SU-DHL-6 (cell line): ENCODE measurements around the gene SORL1.

Experiments used
- H2AFZ ChIP-seq: fragments of 200-600 bp; sonication (generic); 2 replicates; pipeline ENCODE4 v1.6.1; 2014; ENCODE audit warnings: low read depth, mild to moderate bottlenecking, moderate library complexity, mixed read lengths, antibody characterized with exemption, low read length; ENCODE audit not compliant: severe bottlenecking
- H3F3A ChIP-seq: fragments of 200-600 bp; shearing (Covaris generic); 2 replicates; pipeline ENCODE4 v1.6.0; 2016; ENCODE audit warnings: antibody characterized with exemption, mild to moderate bottlenecking; ENCODE audit not compliant: insufficient read depth
- H3K27ac ChIP-seq: fragments of 200-600 bp; sonication (generic); 2 replicates; pipeline ENCODE4 v1.5.1; 2016; ENCODE audit warnings: low read depth, mild to moderate bottlenecking, low read length, moderate library complexity, mixed read lengths
- H3K27me3 ChIP-seq: fragments of 200-600 bp; sonication (generic), shearing (Covaris generic); 2 replicates; pipeline ENCODE4 v1.6.0; 2014; ENCODE audit warnings: mild to moderate bottlenecking, low read length
- H3K36me3 ChIP-seq: fragments of 200-600 bp; sonication (generic); 2 replicates; pipeline ENCODE4 v1.6.1; 2014; ENCODE audit warnings: mild to moderate bottlenecking, low read length, mixed read lengths
- H3K4me2 ChIP-seq: fragments of 300-600, 200-600 bp; shearing (Covaris generic), sonication (generic); 2 replicates; pipeline ENCODE4 v1.6.0; 2014; ENCODE audit warnings: low read length, low read depth, mild to moderate bottlenecking; ENCODE audit not compliant: poor library complexity, severe bottlenecking
- H3K4me3 ChIP-seq: fragments of 200-600 bp; sonication (generic); 2 replicates; pipeline ENCODE4 v1.5.1; 2014; ENCODE audit warnings: antibody characterized with exemption, low read length, mild to moderate bottlenecking, mixed read lengths; ENCODE audit not compliant: insufficient read depth, poor library complexity, severe bottlenecking
- H3K79me2 ChIP-seq: fragments of 200-600 bp; sonication (generic); 2 replicates; pipeline ENCODE4 v1.6.1; 2014; ENCODE audit warnings: mild to moderate bottlenecking, low read length, moderate library complexity; ENCODE audit not compliant: insufficient read depth
- H3K9ac ChIP-seq: fragments of 200-600 bp; sonication (generic); 2 replicates; pipeline ENCODE4 v1.7.0; 2014; ENCODE audit warnings: mild to moderate bottlenecking, low read length
- H3K9me2 ChIP-seq: fragments of 200-600 bp; sonication (generic); replicated peaks from 2 replicates; pipeline ENCODE4 v1.6.1; 2014; ENCODE audit warnings: low read length; ENCODE audit not compliant: insufficient read depth
- H3K9me3 ChIP-seq: fragments of 200-600 bp; sonication (generic); 2 replicates; pipeline ENCODE4 v1.6.1; 2014; ENCODE audit warnings: low read length, mixed read lengths; ENCODE audit not compliant: insufficient read depth
- H4K20me1 ChIP-seq: fragments of 200-600 bp; sonication (generic); 2 replicates; pipeline ENCODE4 v1.6.1; 2014; ENCODE audit warnings: low read depth, mild to moderate bottlenecking, antibody characterized with exemption, low read length, moderate library complexity, mixed read lengths
- EZH2phosphoT487 ChIP-seq: fragments of 200-600 bp; sonication (generic), shearing (Covaris generic); conservative IDR thresholded peaks from 2 replicates; pipeline ENCODE4 v1.6.1; 2018; ENCODE audit warnings: mild to moderate bottlenecking, antibody characterized with exemption, low read length, moderate library complexity, mixed read lengths
- TF ChIP-seq, protein P1 (sequence below): fragments of 200-600 bp; sonication (generic); IDR thresholded peaks from one replicate; pipeline ENCODE4 v1.5.1; 2017; ENCODE audit warnings: antibody characterized with exemption, mild to moderate bottlenecking, low read length, moderate library complexity; ENCODE audit not compliant: insufficient read depth, poor library complexity, severe bottlenecking

SORL1 gene

DNA sequence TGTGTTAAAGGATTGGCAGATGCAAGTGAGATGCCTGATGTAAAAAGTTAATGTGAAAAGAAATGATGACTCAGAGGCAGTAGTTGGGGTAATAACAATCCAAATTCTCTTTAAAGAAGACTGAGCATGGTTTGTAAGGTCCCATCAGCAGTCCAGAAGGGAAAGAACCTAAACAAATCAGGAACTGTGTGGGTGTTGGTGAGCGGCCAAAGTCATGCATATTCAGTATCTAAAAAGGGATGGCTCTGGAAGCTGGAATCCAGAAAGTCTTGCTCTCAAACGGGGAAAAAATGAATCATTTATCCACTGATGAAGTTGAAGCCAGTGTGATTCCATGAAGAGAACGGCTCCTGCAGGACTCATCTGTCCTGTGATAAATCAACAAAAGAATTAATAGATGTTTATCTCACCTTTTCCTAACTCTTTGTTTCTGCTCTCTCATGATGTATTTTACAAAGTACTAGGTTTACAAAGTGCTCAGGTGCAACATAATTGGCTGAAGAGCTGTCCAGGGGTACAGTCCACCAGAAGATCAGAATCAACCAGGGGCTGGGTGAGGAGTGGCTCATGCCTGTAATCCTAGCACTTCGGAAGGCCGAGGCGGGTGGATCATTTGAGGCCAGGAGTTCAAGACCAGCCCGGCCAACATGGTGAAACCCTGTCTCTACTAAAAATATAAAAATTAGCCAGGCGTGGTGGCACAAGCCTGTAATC is 21.1 kb downstream of the SORL1 start:
- Histone ChIP-seq H3K4me2 (no peak overlapping the region), H3K4me3 (no peak overlapping the region), H3K36me3 (peaks cover 56% of the 10 kb centered on the region), H3K9ac (no peak overlapping the region), H3K9me3 (no peaks in the 10 kb centered on the region), H2AFZ (no peak overlapping the region), H4K20me1 (peaks cover 36% of the 10 kb centered on the region), H3K79me2 (peaks cover 98% of the 10 kb centered on the region), H3K27ac (no peak overlapping the region), H3K9me2 (no peaks in the 10 kb centered on the region), H3F3A (peaks cover 15% of the 10 kb centered on the region; the same call in 1 of the 2 replicates), H3K27me3 (no peaks in the 10 kb centered on the region)
- TF ChIP-seq, protein P1, sequence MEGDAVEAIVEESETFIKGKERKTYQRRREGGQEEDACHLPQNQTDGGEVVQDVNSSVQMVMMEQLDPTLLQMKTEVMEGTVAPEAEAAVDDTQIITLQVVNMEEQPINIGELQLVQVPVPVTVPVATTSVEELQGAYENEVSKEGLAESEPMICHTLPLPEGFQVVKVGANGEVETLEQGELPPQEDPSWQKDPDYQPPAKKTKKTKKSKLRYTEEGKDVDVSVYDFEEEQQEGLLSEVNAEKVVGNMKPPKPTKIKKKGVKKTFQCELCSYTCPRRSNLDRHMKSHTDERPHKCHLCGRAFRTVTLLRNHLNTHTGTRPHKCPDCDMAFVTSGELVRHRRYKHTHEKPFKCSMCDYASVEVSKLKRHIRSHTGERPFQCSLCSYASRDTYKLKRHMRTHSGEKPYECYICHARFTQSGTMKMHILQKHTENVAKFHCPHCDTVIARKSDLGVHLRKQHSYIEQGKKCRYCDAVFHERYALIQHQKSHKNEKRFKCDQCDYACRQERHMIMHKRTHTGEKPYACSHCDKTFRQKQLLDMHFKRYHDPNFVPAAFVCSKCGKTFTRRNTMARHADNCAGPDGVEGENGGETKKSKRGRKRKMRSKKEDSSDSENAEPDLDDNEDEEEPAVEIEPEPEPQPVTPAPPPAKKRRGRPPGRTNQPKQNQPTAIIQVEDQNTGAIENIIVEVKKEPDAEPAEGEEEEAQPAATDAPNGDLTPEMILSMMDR: no peak
- no peak for TF ChIP-seq EZH2phosphoT487

DNA sequence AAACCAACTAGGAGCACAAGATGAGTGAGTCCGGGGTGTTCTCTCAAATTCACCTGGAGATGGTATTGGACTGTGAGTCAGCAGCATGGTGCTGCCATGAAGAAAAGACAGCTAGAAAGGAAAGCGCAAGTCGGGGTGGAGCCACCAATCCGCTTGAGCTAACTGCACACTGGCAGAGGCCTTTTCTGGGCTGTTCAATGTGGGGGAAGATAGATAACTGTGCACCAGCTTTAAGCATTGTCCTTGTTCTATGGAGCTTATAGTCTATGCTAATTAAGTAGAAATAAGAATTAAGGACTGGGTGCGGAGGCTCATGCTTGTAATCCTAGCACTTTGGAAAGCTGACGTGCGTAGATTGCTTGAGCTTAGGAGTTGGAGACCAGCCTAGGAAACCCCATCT is 22.6 kb downstream of the SORL1 start:
- H3K9ac ChIP-seq: no peak overlapping the region
- no peaks in the 10 kb centered on the region for H3K27me3 ChIP-seq
- no peaks in the 10 kb centered on the region for H3K9me3 ChIP-seq
- H3K9me2 ChIP-seq: no peaks in the 10 kb centered on the region
- H3K4me2 ChIP-seq: no peak overlapping the region
- no peak overlapping the region for H3K4me3 ChIP-seq
- peaks cover 98% of the 10 kb centered on the region for H3K79me2 ChIP-seq
- peaks cover 62% of the 10 kb centered on the region for H3K36me3 ChIP-seq
- TF ChIP-seq, protein P1: no peak
- TF ChIP-seq EZH2phosphoT487: no peak
- H4K20me1 ChIP-seq: peaks cover 36% of the 10 kb centered on the region; the same call in 1 of the 2 replicates
- no peak overlapping the region for H3K27ac ChIP-seq
- H2AFZ ChIP-seq: no peak overlapping the region
- peaks cover 15% of the 10 kb centered on the region; the same call in 1 of the 2 replicates for H3F3A ChIP-seq

DNA sequence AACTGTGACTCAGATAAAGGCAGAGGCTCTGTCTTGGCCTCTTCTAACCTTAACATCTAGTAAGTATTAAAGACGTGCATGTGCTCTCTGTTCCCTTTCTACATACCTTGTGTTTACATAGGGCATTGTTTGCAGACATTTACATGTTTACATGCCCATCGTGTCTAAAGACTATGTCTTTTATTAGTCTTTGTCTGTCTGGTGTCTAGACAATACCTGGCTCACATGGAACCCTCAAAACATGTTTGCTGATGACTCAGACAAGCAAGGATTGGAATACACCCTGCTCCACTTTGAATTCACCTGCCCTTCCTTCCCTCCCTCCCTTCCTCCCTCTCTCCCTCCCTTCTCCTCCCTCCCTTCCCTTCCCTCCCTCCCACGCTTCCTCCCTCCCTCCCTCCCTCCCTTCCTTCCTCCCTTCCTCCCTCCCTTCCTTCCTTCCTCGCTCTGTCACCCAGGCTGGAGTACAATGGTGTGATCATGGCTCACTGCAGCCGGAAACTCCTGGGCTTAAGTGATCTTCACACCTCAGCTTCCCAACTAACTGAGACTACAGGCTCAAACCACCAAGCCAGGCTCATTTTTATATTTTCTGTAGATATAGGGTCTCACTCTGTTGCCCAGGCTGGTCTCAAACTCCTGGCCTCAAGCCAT is 24.4 kb downstream of the SORL1 start:
- Histone ChIP-seq H3K9ac (no peak overlapping the region), H3K9me3 (no peaks in the 10 kb centered on the region), H3F3A (peaks cover 15% of the 10 kb centered on the region; the same call in 1 of the 2 replicates), H3K4me3 (no peak overlapping the region), H3K79me2 (peaks cover 91% of the 10 kb centered on the region), H3K4me2 (no peak overlapping the region), H2AFZ (no peak overlapping the region), H3K27me3 (no peaks in the 10 kb centered on the region), H3K36me3 (peaks cover 51% of the 10 kb centered on the region), H4K20me1 (peaks cover 30% of the 10 kb centered on the region; the same call in 1 of the 2 replicates), H3K9me2 (no peaks in the 10 kb centered on the region), H3K27ac (no peak overlapping the region)
- TF ChIP-seq, protein P1: no peak
- TF ChIP-seq EZH2phosphoT487: no peak
